NCI-H2171 treated with DMSO at 0.1 percent for 48 hours (cell line): Measurements from ENCODE around the gene ETV7.

Source experiments
- DNase-seq: peaks from one replicate; lab custom pipeline; 2025; lab: John Stamatoyannopoulos, UW

Gene ETV7

DNA sequence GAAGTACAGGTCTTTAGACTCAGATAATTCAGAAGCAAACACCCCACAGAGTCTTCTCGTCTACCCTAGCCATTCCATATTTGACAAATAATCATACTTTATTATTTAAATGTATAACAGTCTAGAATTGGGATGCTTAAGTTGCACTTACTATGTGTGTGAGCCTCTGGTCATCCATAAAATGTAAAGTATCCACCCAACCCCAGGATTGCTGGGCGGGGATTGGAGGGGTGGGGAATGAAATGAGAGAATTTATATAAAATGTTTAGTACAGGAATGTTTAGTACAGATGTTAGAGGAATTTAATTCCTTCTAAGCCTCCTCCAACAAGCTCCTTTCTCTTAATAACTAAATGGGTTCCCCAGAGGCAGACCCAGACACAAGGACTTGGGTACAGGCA lies 67.6 kb downstream of the ETV7 start:
- DNase-seq, result no peak

DNA sequence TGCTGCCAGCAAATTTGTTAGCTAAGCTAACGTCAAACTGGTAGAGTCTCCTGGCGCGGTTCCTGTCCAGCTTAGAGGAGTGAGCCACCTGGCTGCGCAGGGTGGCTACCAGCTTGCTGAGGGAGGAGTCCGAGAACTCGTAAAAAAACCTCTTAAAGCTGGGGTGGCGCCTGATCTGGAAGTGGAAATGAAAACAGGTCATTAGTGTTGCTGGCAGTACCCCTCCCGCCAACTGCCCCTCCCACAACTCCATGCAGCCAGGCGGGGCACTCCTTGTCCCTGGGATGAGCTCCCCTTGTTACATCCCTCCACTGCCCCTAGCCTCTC lies 68.1 kb downstream of the ETV7 start:
- DNase-seq, result no peak

DNA sequence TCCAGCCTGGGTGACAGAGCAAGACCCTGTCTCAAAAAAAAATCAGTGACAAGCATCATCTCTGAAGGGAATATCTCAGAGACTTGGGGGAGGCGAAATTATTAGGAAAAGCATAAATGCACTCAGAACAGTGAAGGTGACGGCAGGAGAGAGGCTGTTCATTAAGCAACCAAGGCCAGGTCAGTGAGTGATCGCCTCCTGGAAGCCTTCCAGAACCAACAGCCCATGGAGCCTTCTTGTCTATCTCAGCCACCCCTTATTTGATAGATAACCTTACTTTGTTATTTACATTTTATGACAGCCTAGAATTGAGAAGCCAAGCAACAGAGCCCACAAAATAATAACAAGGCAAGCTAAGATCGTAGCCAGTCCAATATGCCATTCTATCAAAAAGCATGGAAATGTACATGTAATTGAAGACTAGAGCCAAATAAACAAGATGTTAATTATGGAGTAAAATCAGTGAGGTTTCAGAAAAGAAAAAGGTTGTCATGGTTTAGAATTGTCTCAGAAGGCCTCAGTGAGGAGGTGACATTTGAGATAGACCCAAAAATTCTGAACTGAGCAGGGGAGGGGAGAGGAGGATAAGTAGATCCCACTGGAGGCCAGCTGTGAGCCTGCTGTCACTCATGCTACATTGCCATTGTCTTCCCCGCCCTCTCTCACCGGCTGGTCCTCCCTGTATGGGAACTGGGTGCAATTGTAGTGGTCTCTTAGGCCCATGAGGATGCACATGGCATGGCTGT lies 68.6 kb downstream of the ETV7 start:
- DNase-seq, result peak; percentile 44

DNA sequence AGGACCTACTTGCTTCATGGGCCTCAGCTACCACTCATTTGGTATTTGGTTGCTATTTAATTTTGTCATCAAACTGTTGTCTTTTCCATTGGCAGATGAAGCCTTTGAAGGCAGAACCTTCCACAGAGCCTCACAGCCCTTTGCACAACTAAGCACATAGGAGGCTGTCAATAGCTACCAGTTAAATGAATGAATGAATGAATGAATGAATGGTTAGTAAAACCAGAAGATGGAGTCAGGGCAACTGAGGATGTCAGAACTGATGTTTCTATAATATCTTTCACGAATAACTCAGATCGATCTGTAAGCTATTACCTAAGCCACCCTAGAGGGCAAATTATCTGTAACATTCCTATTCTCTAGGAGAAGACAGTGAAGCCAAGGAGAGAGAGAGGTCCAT lies 69.8 kb downstream of the ETV7 start:
- DNase-seq, result no peak
